Esophagus muscularis mucosa (tissue), 4 donors: ENCODE measurements around the gene ILF3. TPM values are rescaled to one million over a fixed set of nuclear protein-coding genes. Genes with fewer than 3 reads are reported as not detected.

Experiments
- DNase-seq: peaks from one replicate; pipeline ENCODE4 v3.0.0-alpha.2; 2017; ENCODE audit errors: extremely low spot score
- H3K27ac ChIP-seq, 4 donors: fragments of 200-600 bp; sonication (generic); replicated peaks in 1 of 4; 1 replicate in 3 of 4; 2 replicates in 1 of 4; pipeline ENCODE4 v1.5.1; 2016 to 2019; ENCODE audit warnings: mild to moderate bottlenecking in 1 of 4
- H3K27me3 ChIP-seq, 4 donors: fragments of 200-600 bp; sonication (generic); one replicate each; pipeline versions ENCODE4 v1.5.1 to v1.6.0; 2016 to 2019
- H3K36me3 ChIP-seq, 4 donors: fragments of 200-600 bp; sonication (generic); one replicate each; pipeline ENCODE4 v1.5.1; 2016 to 2019
- H3K4me1 ChIP-seq, 4 donors: fragments of 200-600 bp; sonication (generic); one replicate each; pipeline ENCODE4 v1.5.1; 2016 to 2019
- H3K4me3 ChIP-seq, 4 donors: fragments of 200-600 bp; sonication (generic); 1 replicate in 2 of 4; 2 replicates in 2 of 4; pipeline ENCODE4 v1.5.1; 2016 to 2019; ENCODE audit warnings: mild to moderate bottlenecking in 4 of 4, moderate library complexity in 1 of 4
- H3K9me3 ChIP-seq, 4 donors: fragments of 200-600 bp; sonication (generic); 1 replicate in 3 of 4; 2 replicates in 1 of 4; pipeline ENCODE4 v1.5.1; 2016 to 2019
- CTCF ChIP-seq, 3 experiments: fragments of 200-600 bp in 2 of 3; fragments of 450-650 bp in 1 of 3; sonication (generic) in 2 of 3; IDR thresholded peaks; one replicate each; pipeline ENCODE4 v1.5.1; 2017 to 2019; ENCODE audit warnings: antibody characterized with exemption in 3 of 3, mild to moderate bottlenecking in 2 of 3, moderate library complexity in 1 of 3
- EP300 ChIP-seq: sonication (generic); formaldehyde crosslinking; IDR thresholded peaks from one replicate; pipeline ENCODE4 v1.6.1; 2017; ENCODE audit warnings: antibody characterized with exemption
- POLR2A ChIP-seq: fragments of 450-650 bp; IDR thresholded peaks from one replicate; pipeline ENCODE4 v1.6.1; 2017; ENCODE audit warnings: antibody characterized with exemption, moderate library complexity, mild to moderate bottlenecking, low read depth
- POLR2AphosphoS5 ChIP-seq, 2 donors: sonication (generic); formaldehyde crosslinking; IDR thresholded peaks; one replicate each; pipeline ENCODE4 v1.6.1; 2017; ENCODE audit warnings: antibody characterized with exemption in 2 of 2
- WGBS: methylation state at CpG from one replicate; pipeline ENCODE4 v1.1.5; 2018; 5-methylcytosine and 5-hydroxymethylcytosine counted together
- intact Hi-C: fragments of 100-400 bp; cut with DNase I; formaldehyde crosslinking; loops from one replicate; pipeline ENCODE4 v1.15.1; 2023
- total RNA-seq, 4 donors: library from RNA; depleted of rRNA; stranded (reverse); fragments of >200 nt; gene quantifications; one replicate each; pipeline versions ENCODE4 v1.1.0 to v1.2.1, GENCODE V29; 2016

Gene ILF3
- total RNA-seq, 4 donors from 2014 or later: 79.2 to 127 (median 102) TPM

- H3K4me1 ChIP-seq: peaks cover 26 to 49% (median 40%) of the 10 kb centered on the region in 4 donors
- under 1% methylated on average over 19 of the region's 57 CpGs for WGBS
- no peaks in the 10 kb centered on the region for H3K27me3 ChIP-seq
- no peaks in the 10 kb centered on the region for H3K9me3 ChIP-seq
- peak within 1 kb of the TSS; percentile 80 to 97 (median 88) for H3K4me3 ChIP-seq
- peak; percentile 76 to 77 for TF ChIP-seq POLR2AphosphoS5 (IDR thresholded peaks at IDR 0.05)
- peak; percentile 73 for TF ChIP-seq POLR2A
- peak; percentile 80 to 89 (median 86) for TF ChIP-seq CTCF (IDR thresholded peaks at IDR 0.05)
- TF ChIP-seq EP300: no peak
- intact Hi-C loops: loop anchor here (5.0 kb wide), 2 partner anchors 50 to 145 kb away; no protein-coding TSS in a partner anchor
- peaks cover 0 to 23% (median 11%) of the 10 kb centered on the region in 4 donors for H3K36me3 ChIP-seq
- peak; percentile 100 for DNase-seq
- peak within 1 kb of the TSS; percentile 86 to 94 (median 92) for H3K27ac ChIP-seq
Observed at GRCh38 chr19:10717356-10718204, 63.4 kb downstream of the ILF3 start, which contains the start of gene DNM2. TSS of gene DNM2 (plus strand) at chr19:10718079. CDS start at chr19:10718243, 164 bp downstream.

- DNase-seq: no peak
- Histone ChIP-seq H3K4me3 (peak overlapping the region; percentile 80 to 97 (median 88)), H3K4me1 (peaks cover 26 to 52% (median 40%) of the 10 kb centered on the region in 4 donors), H3K27ac (peak overlapping the region; percentile 86 to 94 (median 92)), H3K36me3 (peaks cover 0 to 17% (median 4%) of the 10 kb centered on the region in 4 donors), H3K9me3 (no peaks in the 10 kb centered on the region), H3K27me3 (no peaks in the 10 kb centered on the region)
- intact Hi-C loops: loop anchor here (5.0 kb wide), 2 partner anchors 49 to 144 kb away; no protein-coding TSS in a partner anchor
- 0% methylated on average over 27 of the region's 70 CpGs for WGBS
- TF ChIP-seq POLR2A (no peak), CTCF (IDR thresholded peaks at IDR 0.05) (no peak), EP300 (no peak), POLR2AphosphoS5 (IDR thresholded peaks at IDR 0.05) (no peak)
Observed at GRCh38 chr19:10718205-10719196, 64.4 kb downstream of the ILF3 start.

GRCh38 chr19:10719466-10719961, 65.4 kb downstream of the ILF3 start:
- no peaks in the 10 kb centered on the region for H3K27me3 ChIP-seq
- H3K9me3 ChIP-seq: no peaks in the 10 kb centered on the region
- H3K27ac ChIP-seq: peak overlapping the region; percentile 86 to 94 (median 92)
- H3K36me3 ChIP-seq: peaks cover 0 to 7% (median 3%) of the 10 kb centered on the region in 4 donors
- peak overlapping the region; percentile 80 to 97 (median 88) for H3K4me3 ChIP-seq
- WGBS: 41% methylated on average over 5 of the region's 5 CpGs
- no peak for TF ChIP-seq POLR2AphosphoS5 (IDR thresholded peaks at IDR 0.05)
- TF ChIP-seq EP300: no peak
- TF ChIP-seq POLR2A: no peak
- TF ChIP-seq CTCF (IDR thresholded peaks at IDR 0.05): no peak
- peaks cover 29 to 62% (median 50%) of the 10 kb centered on the region in 4 donors for H3K4me1 ChIP-seq
- intact Hi-C loops: loop anchor here (5.0 kb wide), 2 partner anchors 48 to 143 kb away; no protein-coding TSS in a partner anchor
- DNase-seq: no peak

- TF ChIP-seq POLR2A (no peak), EP300 (no peak), POLR2AphosphoS5 (IDR thresholded peaks at IDR 0.05) (no peak), CTCF (IDR thresholded peaks at IDR 0.05) (no peak)
- intact Hi-C loops: no loop called here
Observed at GRCh38 chr19:10720607-10721125, 66.5 kb downstream of the ILF3 start.

More at GRCh38 chr19:10720607-10721125, 66.5 kb downstream of the ILF3 start:
- Histone ChIP-seq H3K4me1 (peaks cover 33 to 74% (median 59%) of the 10 kb centered on the region in 4 donors), H3K27ac (no peak overlapping the region), H3K9me3 (no peaks in the 10 kb centered on the region), H3K4me3 (no peak overlapping the region), H3K36me3 (peaks cover 0 to 6% (median 2%) of the 10 kb centered on the region in 4 donors), H3K27me3 (no peaks in the 10 kb centered on the region)
- no peak for DNase-seq
- WGBS: 96% methylated on average over 6 of the region's 6 CpGs
